Upper lobe of left lung (tissue), 6 donors: ENCODE results near the gene GNAO1. TPM values are rescaled to one million over a fixed set of nuclear protein-coding genes. Genes with fewer than 3 reads are reported as not detected.

Experiments used
- ATAC-seq, 2 donors: fragments of 200-7000 bp; cut with Tn5 transposase; one replicate each; pipeline ENCODE4 v1.9.1; 2022; ENCODE audit warnings: mild to moderate bottlenecking in 2 of 2, moderate library complexity in 2 of 2; ENCODE audit not compliant: low FRiP score in 2 of 2
- DNase-seq, 2 donors: peaks; one replicate each; pipeline ENCODE4 v3.0.0-alpha.2; 2019 to 2020
- H3K27ac ChIP-seq, 4 donors: fragments of 200-600 bp; sonication (generic); one replicate each; pipeline ENCODE4 v1.5.1; 2016 to 2019
- H3K27me3 ChIP-seq, 4 donors: fragments of 200-600 bp; sonication (generic); one replicate each; pipeline ENCODE4 v1.5.1; 2017 to 2019
- H3K36me3 ChIP-seq, 4 donors: fragments of 200-600 bp; sonication (generic); one replicate each; pipeline ENCODE4 v1.5.1; 2016 to 2019
- H3K4me1 ChIP-seq, 4 donors: fragments of 200-600 bp; sonication (generic); one replicate each; pipeline ENCODE4 v1.5.1; 2018 to 2019
- H3K4me3 ChIP-seq, 4 donors: fragments of 200-600 bp; sonication (generic); one replicate each; pipeline ENCODE4 v1.5.1; 2017 to 2019; ENCODE audit warnings: mild to moderate bottlenecking in 2 of 4, moderate library complexity in 1 of 4
- H3K9me3 ChIP-seq, 4 donors: fragments of 200-600 bp; sonication (generic); one replicate each; pipeline ENCODE4 v1.5.1; 2018 to 2019
- CTCF ChIP-seq, 6 experiments: fragments of 450-650 bp in 4 of 6; fragments of 200-600 bp in 2 of 6; sonication (generic) in 2 of 6; IDR thresholded peaks; one replicate each; pipeline ENCODE4 v1.5.1; 2016 to 2019; ENCODE audit warnings: antibody characterized with exemption in 6 of 6
- EP300 ChIP-seq, 4 donors: sonication (generic); formaldehyde crosslinking; IDR thresholded peaks; one replicate each; pipeline ENCODE4 v1.5.1; 2017; ENCODE audit warnings: antibody characterized with exemption in 4 of 4, control low read depth in 2 of 4
- POLR2A ChIP-seq, 4 donors: fragments of 450-650 bp; IDR thresholded peaks; one replicate each; pipeline ENCODE4 v1.5.1; 2016 to 2017; ENCODE audit warnings: antibody characterized with exemption in 4 of 4, mild to moderate bottlenecking in 2 of 4
- POLR2AphosphoS5 ChIP-seq, 2 donors: sonication (generic); formaldehyde crosslinking; IDR thresholded peaks; one replicate each; pipeline ENCODE4 v1.5.1; 2017; ENCODE audit warnings: antibody characterized with exemption in 2 of 2
- WGBS, 2 donors: methylation state at CpG; one replicate each; pipeline ENCODE4 v1.1.5; 2017 to 2018; 5-methylcytosine and 5-hydroxymethylcytosine counted together
- total RNA-seq, 6 donors: library from RNA; depleted of rRNA in 4 of 6; stranded (reverse); fragments of >200 nt in 4 of 6; gene quantifications; one replicate each; pipeline versions ENCODE4 v1.1.0 to v1.2.1, GENCODE V29; 2016 to 2021
- donor health status: DM: no; HTN: no; CAD: no; lungs with moderate emphysema.
- donor health status: DM: no; HTN: yes; CAD: no; lungs with severe emphysema.

Gene GNAO1
- total RNA-seq, 6 donors from 2014 or later: 0.46 to 2.7 (median 0.79) TPM; not detected in 1

- ATAC-seq (no peak), DNase-seq (no peak)
- H3K4me3 ChIP-seq: no peak overlapping the region
- no peaks in the 10 kb centered on the region for H3K9me3 ChIP-seq
- no peaks in the 10 kb centered on the region for H3K27me3 ChIP-seq
- no peaks in the 10 kb centered on the region for H3K36me3 ChIP-seq
- no peaks in the 10 kb centered on the region for H3K4me1 ChIP-seq
- TF ChIP-seq POLR2AphosphoS5 (IDR thresholded peaks at IDR 0.05): no peak
- no peak for TF ChIP-seq EP300 (IDR thresholded peaks at IDR 0.05)
- TF ChIP-seq POLR2A (IDR thresholded peaks at IDR 0.05): no peak
- TF ChIP-seq CTCF (IDR thresholded peaks at IDR 0.05): no peak
- whole genome bisulfite sequencing, 2 donors: 85 to 90% methylated on average over 15 to 16 of the region's 16 CpGs
- no peak overlapping the region for H3K27ac ChIP-seq
Observed at GRCh38 chr16:56349711-56350161, 158.4 kb downstream of the GNAO1 start.

- WGBS, 2 donors: 86 to 91% methylated on average over 20 to 22 of the region's 22 CpGs
- Histone ChIP-seq H3K27ac (no peak overlapping the region), H3K9me3 (no peaks in the 10 kb centered on the region), H3K4me1 (no peaks in the 10 kb centered on the region), H3K27me3 (no peaks in the 10 kb centered on the region), H3K36me3 (no peaks in the 10 kb centered on the region), H3K4me3 (no peak overlapping the region)
- TF ChIP-seq EP300 (IDR thresholded peaks at IDR 0.05) (no peak), POLR2A (IDR thresholded peaks at IDR 0.05) (no peak), POLR2AphosphoS5 (IDR thresholded peaks at IDR 0.05) (no peak), CTCF (IDR thresholded peaks at IDR 0.05) (no peak)
- ATAC-seq (no peak), DNase-seq (peak in 1 of 2 donors; percentile 49)
Observed at GRCh38 chr16:56350491-56351405, 159.5 kb downstream of the GNAO1 start.

GRCh38 chr16:56351481-56351880 is 160.2 kb downstream of the GNAO1 start:
- ATAC-seq (no peak), DNase-seq (peak in 1 of 2 donors; percentile 33)
- H3K4me3 ChIP-seq: no peak overlapping the region
- 92 to 98% methylated on average over 6 of the region's 6 CpGs for WGBS, 2 donors
- H3K36me3 ChIP-seq: no peaks in the 10 kb centered on the region
- H3K27me3 ChIP-seq: no peaks in the 10 kb centered on the region
- no peaks in the 10 kb centered on the region for H3K9me3 ChIP-seq
- peaks cover 0 to 6% (median 5%) of the 10 kb centered on the region in 4 donors for H3K4me1 ChIP-seq
- no peak for TF ChIP-seq POLR2AphosphoS5 (IDR thresholded peaks at IDR 0.05)
- TF ChIP-seq CTCF (IDR thresholded peaks at IDR 0.05): no peak
- no peak for TF ChIP-seq EP300 (IDR thresholded peaks at IDR 0.05)
- TF ChIP-seq POLR2A (IDR thresholded peaks at IDR 0.05): no peak
- H3K27ac ChIP-seq: no peak overlapping the region

- H3K9me3 ChIP-seq: no peaks in the 10 kb centered on the region
- WGBS, 2 donors: 98% methylated on average over 4 of the region's 7 CpGs; no CpG with 5 or more reads in 1 of the 2 donors
- DNase-seq (peak in 1 of 2 donors; percentile 18), ATAC-seq (no peak)
- peaks cover 5 to 13% (median 7%) of the 10 kb centered on the region in 4 donors for H3K4me1 ChIP-seq
- H3K27ac ChIP-seq: no peak overlapping the region
- no peak overlapping the region for H3K4me3 ChIP-seq
- H3K27me3 ChIP-seq: no peaks in the 10 kb centered on the region
- H3K36me3 ChIP-seq: no peaks in the 10 kb centered on the region
- TF ChIP-seq EP300 (IDR thresholded peaks at IDR 0.05): no peak
- no peak for TF ChIP-seq POLR2AphosphoS5 (IDR thresholded peaks at IDR 0.05)
Observed at GRCh38 chr16:56352351-56353053, 161.2 kb downstream of the GNAO1 start.
